ENCODE data around the gene JARID2.
A peak's percentile ranks its signal among the peaks of the same experiment; 100 is the strongest.

Gene JARID2

DNA sequence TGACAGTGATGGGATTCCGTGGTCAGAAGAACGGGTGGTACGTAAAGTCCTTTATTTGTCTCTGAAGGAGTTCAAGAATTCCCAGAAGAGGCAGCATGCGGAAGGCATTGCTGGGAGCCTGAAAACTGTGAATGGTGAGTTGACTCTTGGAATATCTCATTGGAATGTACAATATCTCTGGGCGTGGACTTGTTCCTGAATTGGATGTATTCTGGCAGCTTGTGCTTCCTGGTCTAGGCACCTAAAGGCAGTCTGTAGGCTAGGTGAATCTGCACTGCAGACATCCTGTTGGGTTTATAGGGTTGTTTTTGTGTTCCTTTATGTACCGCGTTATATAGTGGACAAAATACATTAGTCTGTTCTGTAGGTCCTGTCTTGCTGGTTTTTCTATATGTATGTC is 128.2 kb downstream of the JARID2 start:
- FAIRE-seq (no peak), DNase-seq (ENCODE audit: insufficient read length, low spot score) (no peak)
- TF ChIP-seq POLR2AphosphoS5 (IDR thresholded peaks at IDR 0.05; ENCODE audit: low read depth, low read length), result no peak
- no peak for TF ChIP-seq PAX5 (IDR thresholded peaks at IDR 0.05; ENCODE audit: insufficient read depth, low read length, severe bottlenecking)
- no peak for TF ChIP-seq TAF1 (IDR thresholded peaks at IDR 0.05; ENCODE audit: low read depth, low read length)
- TF ChIP-seq SPI1 (IDR thresholded peaks at IDR 0.05; ENCODE audit: low read depth, low read length), result no peak
- TF ChIP-seq POLR2A (IDR thresholded peaks at IDR 0.05; ENCODE audit: low read depth, low read length), result no peak
- TF ChIP-seq POU2F2 (IDR thresholded peaks at IDR 0.05; ENCODE audit: low read depth, low read length), result no peak

DNA sequence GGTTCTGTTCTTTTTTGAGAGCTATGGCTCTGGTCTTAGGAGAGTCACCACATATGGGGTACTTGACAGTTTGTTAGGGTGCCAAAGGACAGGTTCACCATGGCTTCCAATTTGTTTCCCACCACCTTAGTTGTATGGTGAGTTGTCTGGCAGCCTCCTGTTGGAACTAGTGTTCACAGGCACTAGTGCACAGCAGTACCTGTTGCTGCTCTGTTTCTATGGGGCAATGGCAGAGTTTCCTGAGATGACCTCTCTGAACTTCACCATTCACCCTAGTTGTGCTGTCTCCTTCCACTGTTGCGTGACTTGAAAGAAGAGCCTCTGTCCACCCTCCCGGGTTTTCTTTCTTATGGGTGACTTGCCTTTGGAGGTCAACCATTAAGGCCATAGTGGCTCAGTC is 129.1 kb downstream of the JARID2 start:
- no peak for TF ChIP-seq POLR2AphosphoS5 (IDR thresholded peaks at IDR 0.05; ENCODE audit: low read depth, low read length)
- TF ChIP-seq POLR2A (IDR thresholded peaks at IDR 0.05; ENCODE audit: low read depth, low read length), result no peak
- no peak for TF ChIP-seq POU2F2 (IDR thresholded peaks at IDR 0.05; ENCODE audit: low read depth, low read length)
- TF ChIP-seq TAF1 (IDR thresholded peaks at IDR 0.05; ENCODE audit: low read depth, low read length), result no peak
- TF ChIP-seq SPI1 (IDR thresholded peaks at IDR 0.05; ENCODE audit: low read depth, low read length), result no peak
- TF ChIP-seq PAX5 (IDR thresholded peaks at IDR 0.05; ENCODE audit: insufficient read depth, low read length, severe bottlenecking), result no peak
- FAIRE-seq (no peak), DNase-seq (ENCODE audit: insufficient read length, low spot score) (no peak)

DNA sequence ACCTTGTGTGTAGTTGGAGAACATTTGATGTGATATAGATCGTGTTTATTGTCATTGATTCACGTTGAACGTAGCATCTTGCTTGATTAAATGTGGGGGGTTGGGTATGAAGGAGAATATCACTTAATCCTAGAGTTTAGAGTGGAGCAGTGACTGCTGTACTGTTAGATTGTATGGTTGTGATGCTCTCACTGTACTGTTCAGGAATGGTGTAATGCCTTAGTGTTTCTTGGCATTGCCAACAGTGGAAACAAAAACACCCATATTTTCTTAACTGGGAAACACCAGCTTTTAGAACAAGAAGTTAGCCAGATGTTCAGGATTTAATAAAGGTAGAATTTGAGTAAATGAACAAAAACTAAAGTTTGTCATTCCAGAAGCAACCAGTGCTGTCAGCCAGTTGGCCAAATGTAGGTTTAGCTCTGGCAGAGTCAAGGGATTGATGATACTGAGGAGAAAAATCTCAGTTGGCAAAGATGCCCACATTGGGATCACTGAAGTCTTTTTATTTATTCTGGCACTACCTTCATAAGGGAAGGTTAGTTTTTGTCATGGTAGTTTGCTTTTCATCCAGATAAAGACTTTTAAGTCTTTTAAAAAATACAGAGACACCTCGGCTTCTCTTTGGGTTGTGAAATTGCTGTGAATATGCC is 129.9 kb downstream of the JARID2 start:
- TF ChIP-seq PAX5 (IDR thresholded peaks at IDR 0.05; ENCODE audit: insufficient read depth, low read length, severe bottlenecking) (no peak), POU2F2 (IDR thresholded peaks at IDR 0.05; ENCODE audit: low read depth, low read length) (no peak), SPI1 (IDR thresholded peaks at IDR 0.05; ENCODE audit: low read depth, low read length) (no peak), POLR2A (IDR thresholded peaks at IDR 0.05; ENCODE audit: low read depth, low read length) (no peak), TAF1 (IDR thresholded peaks at IDR 0.05; ENCODE audit: low read depth, low read length) (no peak), POLR2AphosphoS5 (IDR thresholded peaks at IDR 0.05; ENCODE audit: low read depth, low read length) (no peak)
- FAIRE-seq, result peak; percentile 16
- DNase-seq (ENCODE audit: insufficient read length, low spot score), result no peak

DNA sequence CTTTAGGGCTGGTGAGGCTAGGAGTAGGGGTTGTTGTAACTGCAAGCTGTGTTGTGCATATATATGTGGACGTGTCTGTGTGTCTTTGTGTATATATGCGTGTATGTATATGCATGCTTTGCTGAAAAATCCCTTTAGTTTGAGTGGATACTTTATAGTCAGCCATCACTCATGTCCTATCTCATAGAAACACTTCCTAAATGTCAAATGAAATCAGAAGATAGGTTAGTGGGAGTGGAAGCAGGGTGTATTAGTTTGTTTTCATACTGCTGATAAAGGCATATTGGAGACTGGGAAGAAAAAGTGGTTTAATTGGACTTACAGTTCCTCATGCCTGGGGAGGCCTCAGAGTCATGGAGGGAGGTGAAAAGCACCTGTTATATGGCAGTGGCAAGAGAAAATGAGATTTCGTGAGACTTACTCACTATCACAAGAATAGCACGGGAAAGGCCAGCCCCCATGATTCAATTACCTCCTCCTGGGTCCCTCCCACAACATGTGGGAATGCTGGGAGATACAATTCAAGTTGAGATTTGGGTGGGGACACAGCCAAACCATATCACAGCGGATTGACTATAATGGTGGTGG is 131.1 kb downstream of the JARID2 start:
- DNase-seq (ENCODE audit: insufficient read length, low spot score), result no peak
- no peak for FAIRE-seq
- TF ChIP-seq PAX5 (IDR thresholded peaks at IDR 0.05; ENCODE audit: insufficient read depth, low read length, severe bottlenecking) (no peak), POLR2AphosphoS5 (IDR thresholded peaks at IDR 0.05; ENCODE audit: low read depth, low read length) (no peak), POU2F2 (IDR thresholded peaks at IDR 0.05; ENCODE audit: low read depth, low read length) (no peak), TAF1 (IDR thresholded peaks at IDR 0.05; ENCODE audit: low read depth, low read length) (no peak), POLR2A (IDR thresholded peaks at IDR 0.05; ENCODE audit: low read depth, low read length) (no peak)

DNA sequence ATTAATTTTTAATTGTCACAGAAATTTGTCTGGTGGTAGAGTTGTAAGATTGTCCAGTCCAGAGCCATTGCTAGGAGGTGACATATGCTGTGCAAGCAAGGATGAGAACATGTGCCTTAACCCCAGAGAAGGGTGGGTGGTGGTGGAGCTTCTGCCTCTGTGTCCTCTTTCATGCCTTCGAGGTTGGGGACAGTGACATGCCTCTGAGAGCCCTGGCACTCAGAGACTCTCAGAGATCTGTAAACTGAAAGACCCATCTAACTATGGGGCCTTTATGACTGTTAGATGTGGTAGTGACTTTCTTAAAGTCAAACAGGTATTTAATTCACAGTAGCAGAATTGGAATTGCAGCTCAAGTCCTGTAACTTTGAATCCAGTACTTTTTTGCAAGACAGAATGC is 132.4 kb downstream of the JARID2 start:
- TF ChIP-seq POLR2A (IDR thresholded peaks at IDR 0.05; ENCODE audit: low read depth, low read length), result no peak
- no peak for TF ChIP-seq SPI1 (IDR thresholded peaks at IDR 0.05; ENCODE audit: low read depth, low read length)
- TF ChIP-seq PAX5 (IDR thresholded peaks at IDR 0.05; ENCODE audit: insufficient read depth, low read length, severe bottlenecking), result no peak
- no peak for TF ChIP-seq POU2F2 (IDR thresholded peaks at IDR 0.05; ENCODE audit: low read depth, low read length)
- TF ChIP-seq POLR2AphosphoS5 (IDR thresholded peaks at IDR 0.05; ENCODE audit: low read depth, low read length), result no peak
- no peak for TF ChIP-seq TAF1 (IDR thresholded peaks at IDR 0.05; ENCODE audit: low read depth, low read length)
- FAIRE-seq (no peak), DNase-seq (ENCODE audit: insufficient read length, low spot score) (no peak)

DNA sequence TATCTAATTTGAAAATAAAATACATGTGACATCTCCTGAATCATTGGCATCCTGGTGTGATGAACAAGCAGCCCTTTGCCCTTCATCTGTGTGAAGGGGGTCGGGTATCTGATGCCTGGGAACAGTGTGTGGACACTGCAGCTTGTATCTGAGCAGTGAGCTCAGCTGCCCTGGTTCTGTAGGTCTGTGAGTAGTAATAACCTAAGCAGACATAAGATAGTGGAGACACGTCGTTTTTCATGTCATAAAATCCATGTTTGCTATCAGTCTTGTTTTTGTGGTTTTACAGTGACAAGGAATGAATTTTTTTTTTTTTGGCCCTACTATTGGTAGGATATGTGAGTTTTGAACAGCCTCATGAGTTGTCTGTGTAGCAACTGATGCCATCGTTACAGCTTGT is 133.0 kb downstream of the JARID2 start:
- TF ChIP-seq TAF1 (IDR thresholded peaks at IDR 0.05; ENCODE audit: low read depth, low read length), result no peak
- no peak for FAIRE-seq
- DNase-seq (ENCODE audit: insufficient read length, low spot score), result no peak

DNA sequence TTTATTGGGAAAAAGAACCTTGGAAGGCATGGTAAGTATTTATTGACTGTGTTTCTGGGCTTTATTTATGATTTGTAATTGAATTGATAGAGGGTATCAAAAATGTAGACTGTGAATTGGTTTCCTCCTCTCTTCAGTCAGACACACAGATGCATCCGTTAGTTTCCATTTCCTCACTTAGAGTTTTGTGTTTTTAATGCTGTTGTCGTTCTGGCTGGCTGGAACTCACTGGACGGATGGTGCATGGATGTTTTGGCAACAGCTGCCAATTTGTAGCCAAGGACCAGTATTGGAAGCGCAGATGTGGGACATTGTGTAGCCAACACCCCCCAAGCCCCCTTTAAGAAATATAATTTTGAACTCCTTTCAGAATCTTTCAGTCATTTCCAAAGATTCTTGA is 134.5 kb downstream of the JARID2 start:
- TF ChIP-seq SPI1 (IDR thresholded peaks at IDR 0.05; ENCODE audit: low read depth, low read length) (no peak), POLR2AphosphoS5 (IDR thresholded peaks at IDR 0.05; ENCODE audit: low read depth, low read length) (no peak), POU2F2 (IDR thresholded peaks at IDR 0.05; ENCODE audit: low read depth, low read length) (no peak), TAF1 (IDR thresholded peaks at IDR 0.05; ENCODE audit: low read depth, low read length) (no peak)
- FAIRE-seq (no peak), DNase-seq (ENCODE audit: insufficient read length, low spot score) (no peak)

DNA sequence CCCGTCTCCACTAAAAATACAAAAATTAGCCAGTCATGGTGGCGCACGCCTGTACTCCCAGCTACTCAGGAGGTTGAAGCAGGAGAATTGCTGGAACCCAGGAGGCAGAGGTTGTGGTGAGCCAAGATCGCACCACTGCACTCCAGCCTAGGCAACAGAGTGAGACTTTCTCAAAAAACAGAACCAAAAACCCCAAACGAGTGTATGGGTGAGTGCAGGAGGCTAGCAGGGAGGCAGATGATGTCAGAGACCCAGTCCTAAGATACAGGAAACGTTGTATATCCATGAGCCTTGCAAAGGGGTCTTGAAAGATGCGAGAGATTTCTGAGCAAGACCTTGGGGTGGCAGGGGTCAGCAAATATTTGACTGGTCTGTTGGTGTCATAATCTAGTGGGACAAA is 136.2 kb downstream of the JARID2 start:
- no peak for FAIRE-seq
- no peak for DNase-seq (ENCODE audit: insufficient read length, low spot score)

DNA sequence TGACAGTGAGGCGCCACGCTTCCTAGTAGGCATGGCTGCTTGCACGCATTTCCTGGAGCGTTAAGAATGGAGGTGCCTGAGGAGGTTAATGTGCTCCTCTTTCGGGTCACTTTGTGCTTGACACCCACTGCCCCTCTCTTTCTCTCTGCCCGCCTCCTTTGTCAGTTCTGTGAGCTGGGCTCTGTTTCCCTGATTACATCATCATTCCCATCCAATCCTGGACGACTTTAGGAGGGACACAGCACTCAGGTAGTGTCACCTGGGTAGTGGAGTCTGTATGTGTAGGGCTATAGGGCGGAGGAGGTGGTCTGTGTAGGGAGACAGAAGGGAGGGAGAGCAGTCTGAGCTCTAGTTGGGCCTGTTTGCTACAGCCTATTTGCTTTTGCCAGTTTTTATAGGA is 136.8 kb downstream of the JARID2 start:
- TF ChIP-seq SPI1 (IDR thresholded peaks at IDR 0.05; ENCODE audit: low read depth, low read length), result no peak
- no peak for TF ChIP-seq POLR2AphosphoS5 (IDR thresholded peaks at IDR 0.05; ENCODE audit: low read depth, low read length)
- no peak for TF ChIP-seq TAF1 (IDR thresholded peaks at IDR 0.05; ENCODE audit: low read depth, low read length)
- TF ChIP-seq POLR2A (IDR thresholded peaks at IDR 0.05; ENCODE audit: low read depth, low read length), result no peak
- no peak for TF ChIP-seq POU2F2 (IDR thresholded peaks at IDR 0.05; ENCODE audit: low read depth, low read length)
- no peak for TF ChIP-seq PAX5 (IDR thresholded peaks at IDR 0.05; ENCODE audit: insufficient read depth, low read length, severe bottlenecking)
- DNase-seq (ENCODE audit: insufficient read length, low spot score), result no peak

More for the DNA sequence above, 136.2 kb downstream of the JARID2 start:
- TF ChIP-seq SPI1 (IDR thresholded peaks at IDR 0.05; ENCODE audit: low read depth, low read length) (no peak), TAF1 (IDR thresholded peaks at IDR 0.05; ENCODE audit: low read depth, low read length) (no peak), POLR2A (IDR thresholded peaks at IDR 0.05; ENCODE audit: low read depth, low read length) (no peak), POU2F2 (IDR thresholded peaks at IDR 0.05; ENCODE audit: low read depth, low read length) (no peak), PAX5 (IDR thresholded peaks at IDR 0.05; ENCODE audit: insufficient read depth, low read length, severe bottlenecking) (no peak), POLR2AphosphoS5 (IDR thresholded peaks at IDR 0.05; ENCODE audit: low read depth, low read length) (no peak)

DNA sequence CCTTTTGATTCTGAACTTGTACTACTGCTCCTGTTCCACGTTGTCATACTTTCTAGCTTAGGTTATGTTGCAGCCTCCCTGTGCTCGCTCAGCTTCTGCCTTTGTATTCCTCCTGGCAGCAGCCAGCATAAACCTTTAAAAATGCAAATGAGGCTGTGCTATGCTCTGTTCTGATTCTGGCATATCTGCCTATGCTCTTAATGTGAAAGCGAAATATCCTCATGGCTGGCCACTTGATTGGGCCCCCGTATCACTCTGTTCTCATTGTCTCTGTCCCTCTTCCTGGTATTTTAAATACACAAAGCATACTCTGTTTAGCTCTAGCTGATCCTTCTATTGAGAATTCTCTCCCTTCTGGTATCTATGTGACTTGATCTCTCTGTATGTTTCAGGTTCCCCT is 139.0 kb downstream of the JARID2 start:
- no peak for DNase-seq (ENCODE audit: insufficient read length, low spot score)
- peak; percentile 82 for FAIRE-seq
- TF ChIP-seq TAF1 (IDR thresholded peaks at IDR 0.05; ENCODE audit: low read depth, low read length) (no peak), PAX5 (IDR thresholded peaks at IDR 0.05; ENCODE audit: insufficient read depth, low read length, severe bottlenecking) (no peak), SPI1 (IDR thresholded peaks at IDR 0.05; ENCODE audit: low read depth, low read length) (no peak), POU2F2 (IDR thresholded peaks at IDR 0.05; ENCODE audit: low read depth, low read length) (no peak), POLR2AphosphoS5 (IDR thresholded peaks at IDR 0.05; ENCODE audit: low read depth, low read length) (no peak)

More for the DNA sequence above, 136.8 kb downstream of the JARID2 start:
- FAIRE-seq, result no peak
